HEK293 (cell line): ENCODE results near the gene SLC9A9.

ENCODE experiments used
- CTCF ChIA-PET: fragments of 350-600 bp; formaldehyde crosslinking; extraction: SDS; loops from one replicate; lab custom pipeline; 2021; ENCODE audit warnings: antibody characterized with exemption; lab: Yijun Ruan, JAX
- POLR2A ChIA-PET: fragments of 300-600 bp; formaldehyde crosslinking; extraction: SDS; loops from one replicate; lab custom pipeline; 2020; ENCODE audit warnings: antibody characterized with exemption, inconsistent platforms; lab: Yijun Ruan, JAX
- H3K27ac ChIP-seq: fragments of 200-500 bp; sonication (Bioruptor generic); 2 replicates; pipeline ENCODE4 v1.5.1; 2014; ENCODE audit warnings: low read depth, low read length, control low read depth, inconsistent platforms; ENCODE audit errors: extremely low read depth
- H3K36me3 ChIP-seq, 2 experiments: fragments of 200-500 bp in 1 of 2; sonication (Bioruptor generic) in 1 of 2; 1 replicate in 1 of 2; 2 replicates in 1 of 2; pipeline ENCODE4 v1.5.1; 2014 to 2017; ENCODE audit warnings: inconsistent platforms in 2 of 2, low read length in 2 of 2; ENCODE audit not compliant: control insufficient read depth in 2 of 2, insufficient read depth in 1 of 2
- H3K4me1 ChIP-seq: fragments of 200-500 bp; sonication (Bioruptor generic); 2 replicates; pipeline ENCODE4 v1.5.1; 2014; ENCODE audit warnings: mild to moderate bottlenecking, low read length, inconsistent platforms; ENCODE audit not compliant: control insufficient read depth, insufficient read depth
- H3K4me3 ChIP-seq: 2 replicates; pipeline ENCODE4 v1.5.1; 2011; ENCODE audit warnings: low read depth, mild to moderate bottlenecking, control low read depth, low read length, moderate library complexity
- H3K9me3 ChIP-seq: fragments of 200-500 bp; sonication (Bioruptor generic); 2 replicates; pipeline ENCODE4 v1.5.1; 2014; ENCODE audit warnings: low read depth, low read length, inconsistent platforms; ENCODE audit not compliant: control insufficient read depth, insufficient read depth
- GLI2 ChIP-seq: fragments of 450-650 bp; formaldehyde crosslinking; IDR thresholded peaks from 2 replicates; pipeline ENCODE4; 2017; ENCODE audit warnings: missing biosample characterization, missing genetic modification characterization, low read depth, borderline replicate concordance
- HOXA7 ChIP-seq: sonication (generic); formaldehyde crosslinking; IDR thresholded peaks from 2 replicates; pipeline ENCODE4 v1.8.1; 2022; ENCODE audit warnings: missing genetic modification reagents, borderline replicate concordance
- SALL2 ChIP-seq: fragments of 450-650 bp; formaldehyde crosslinking; IDR thresholded peaks from 2 replicates; pipeline ENCODE4 v1.5.0; 2017; ENCODE audit warnings: missing biosample characterization, mild to moderate bottlenecking, missing genetic modification characterization, borderline replicate concordance
- TRIM28 ChIP-seq: IDR thresholded peaks from 2 replicates; pipeline ENCODE4 v1.6.1; 2011; ENCODE audit warnings: low read length, control low read depth, borderline replicate concordance
- YY2 ChIP-seq: fragments of 450-650 bp; formaldehyde crosslinking; IDR thresholded peaks from 2 replicates; pipeline ENCODE4 v1.5.1; 2016; ENCODE audit warnings: missing biosample characterization, missing genetic modification characterization
- ZNF202 ChIP-seq: fragments of 450-650 bp; formaldehyde crosslinking; IDR thresholded peaks from 2 replicates; pipeline ENCODE4 v1.5.1; 2016; ENCODE audit warnings: missing biosample characterization, missing genetic modification characterization, borderline replicate concordance
- ZNF223 ChIP-seq: fragments of 450-650 bp; formaldehyde crosslinking; IDR thresholded peaks from 2 replicates; pipeline ENCODE4 v1.5.1; 2016; ENCODE audit warnings: missing biosample characterization, missing genetic modification characterization
- ZNF266 ChIP-seq: fragments of 450-650 bp; formaldehyde crosslinking; IDR thresholded peaks from 2 replicates; pipeline ENCODE4 v1.5.1; 2016; ENCODE audit warnings: missing biosample characterization, missing genetic modification characterization, low read depth
- ZNF302 ChIP-seq: fragments of 450-650 bp; formaldehyde crosslinking; IDR thresholded peaks from 2 replicates; pipeline ENCODE4 v1.5.1; 2016; ENCODE audit warnings: missing biosample characterization, missing genetic modification characterization, low read depth
- ZNF350 ChIP-seq: fragments of 450-650 bp; formaldehyde crosslinking; IDR thresholded peaks from 2 replicates; pipeline ENCODE4 v1.5.0; 2017; ENCODE audit warnings: missing biosample characterization, mild to moderate bottlenecking, missing genetic modification characterization
- ZNF404 ChIP-seq: fragments of 450-650 bp; formaldehyde crosslinking; IDR thresholded peaks from 2 replicates; pipeline ENCODE4 v1.5.1; 2017; ENCODE audit warnings: missing biosample characterization, missing genetic modification characterization
- ZNF544 ChIP-seq: fragments of 450-650 bp; formaldehyde crosslinking; IDR thresholded peaks from 2 replicates; pipeline ENCODE4 v1.5.0; 2017; ENCODE audit warnings: missing biosample characterization, missing genetic modification characterization
- ZNF621 ChIP-seq: fragments of 450-650 bp; formaldehyde crosslinking; IDR thresholded peaks from 2 replicates; pipeline ENCODE4 v1.5.1; 2017; ENCODE audit warnings: missing biosample characterization, missing genetic modification characterization
- ZNF629 ChIP-seq: fragments of 450-650 bp; formaldehyde crosslinking; IDR thresholded peaks from 2 replicates; pipeline ENCODE4 v1.5.1; 2017; ENCODE audit warnings: missing biosample characterization, missing genetic modification characterization
- ZNF670 ChIP-seq: fragments of 450-650 bp; formaldehyde crosslinking; IDR thresholded peaks from 2 replicates; pipeline ENCODE4 v1.5.1; 2016; ENCODE audit warnings: missing biosample characterization, missing genetic modification characterization, low read depth
- ZNF837 ChIP-seq: fragments of 450-650 bp; formaldehyde crosslinking; IDR thresholded peaks from 2 replicates; pipeline ENCODE4 v1.5.1; 2016; ENCODE audit warnings: missing biosample characterization, missing genetic modification characterization
- ZXDB ChIP-seq: fragments of 450-650 bp; formaldehyde crosslinking; IDR thresholded peaks from 2 replicates; pipeline ENCODE4 v1.5.1; 2016; ENCODE audit warnings: missing biosample characterization, missing genetic modification characterization
- TF ChIP-seq, protein P1 (sequence below): fragments of 450-650 bp; formaldehyde crosslinking; IDR thresholded peaks from 2 replicates; pipeline ENCODE4 v1.5.1; 2016; ENCODE audit warnings: missing biosample characterization, missing genetic modification characterization, low read depth
- TF ChIP-seq, protein P2 (sequence below): fragments of 450-650 bp; formaldehyde crosslinking; IDR thresholded peaks from 2 replicates; pipeline ENCODE4 v1.5.1; 2016; ENCODE audit warnings: missing biosample characterization, missing genetic modification characterization, low read depth
- TF ChIP-seq, protein P3 (sequence below): fragments of 450-650 bp; formaldehyde crosslinking; IDR thresholded peaks from 2 replicates; pipeline ENCODE4 v1.5.1; 2016; ENCODE audit warnings: missing biosample characterization, missing genetic modification characterization
- TF ChIP-seq, protein P4 (sequence below): fragments of 450-650 bp; formaldehyde crosslinking; IDR thresholded peaks from 2 replicates; pipeline ENCODE4 v1.5.1; 2016; ENCODE audit warnings: missing biosample characterization, missing genetic modification characterization
- TF ChIP-seq, protein P5 (sequence below): fragments of 450-650 bp; formaldehyde crosslinking; IDR thresholded peaks from 2 replicates; pipeline ENCODE4 v1.5.1; 2017; ENCODE audit warnings: missing biosample characterization, missing genetic modification characterization

The SLC9A9 gene

DNA sequence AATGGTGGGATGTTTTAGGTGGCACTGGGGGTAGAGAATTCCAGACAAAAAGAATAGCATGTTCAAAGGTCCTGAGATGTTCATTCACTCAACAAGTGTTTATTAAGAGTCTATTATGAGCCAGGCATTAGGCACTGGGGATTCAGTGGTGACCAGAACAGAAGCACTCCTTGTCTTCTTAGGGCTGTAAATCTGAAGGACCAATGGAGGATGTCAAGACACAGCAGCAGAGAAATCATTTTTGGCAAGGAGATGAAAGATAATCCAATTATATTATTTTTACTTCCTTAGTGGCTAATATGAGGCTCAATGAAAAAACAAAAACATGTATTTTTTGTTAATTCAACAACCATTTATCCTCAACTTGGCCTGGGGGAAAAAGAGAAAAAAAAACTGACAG is 218.5 kb downstream of the SLC9A9 start:
- Histone ChIP-seq H3K4me1 (no peaks in the 10 kb centered on the region), H3K36me3 (no peaks in the 10 kb centered on the region), H3K9me3 (no peaks in the 10 kb centered on the region), H3K4me3 (no peak overlapping the region), H3K27ac (no peak overlapping the region)
- ChIA-PET CTCF (interaction anchor here (1.0 kb wide), 1 partner anchor 12 kb away, joined by 3 read pairs; no protein-coding TSS in a partner anchor), POLR2A (no interaction called here)
- no peak for TF ChIP-seq HOXA7 (CRISPR knock-in tag)
- TF ChIP-seq ZXDB (tag by site-specific recombination) = no peak
- TF ChIP-seq ZNF223 = no peak
- no peak for TF ChIP-seq ZNF629 (tag by site-specific recombination)

DNA sequence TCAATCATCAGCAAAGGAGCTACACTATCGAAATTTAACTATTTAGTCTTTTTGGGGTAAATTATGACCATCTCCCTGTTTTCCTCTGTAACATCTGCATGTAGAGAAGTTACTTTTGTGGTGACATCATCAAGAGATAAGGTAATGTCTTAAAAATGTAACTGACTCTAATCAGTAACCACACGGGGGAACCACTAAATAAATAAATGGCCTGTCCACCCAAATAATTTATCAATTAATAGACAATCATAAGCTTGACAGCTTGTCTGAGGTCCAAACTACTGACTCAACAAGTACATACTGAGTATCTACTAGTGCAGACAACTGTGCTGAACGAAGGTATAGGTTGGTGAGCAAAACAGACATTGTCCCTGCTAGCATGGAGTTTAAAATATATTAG is 219.3 kb downstream of the SLC9A9 start:
- ChIA-PET CTCF (interaction anchor here (0.6 to 1.0 kb wide), 2 partner anchors 13 to 20 kb away, joined by 3 read pairs; no protein-coding TSS in a partner anchor), POLR2A (no interaction called here)
- Histone ChIP-seq H3K9me3 (no peaks in the 10 kb centered on the region), H3K27ac (no peak overlapping the region), H3K4me3 (no peak overlapping the region), H3K36me3 (no peaks in the 10 kb centered on the region), H3K4me1 (no peaks in the 10 kb centered on the region)
- no peak for TF ChIP-seq ZNF266 (tag by site-specific recombination)
- TF ChIP-seq ZNF404 (tag by site-specific recombination) = no peak
- TF ChIP-seq, protein P1, sequence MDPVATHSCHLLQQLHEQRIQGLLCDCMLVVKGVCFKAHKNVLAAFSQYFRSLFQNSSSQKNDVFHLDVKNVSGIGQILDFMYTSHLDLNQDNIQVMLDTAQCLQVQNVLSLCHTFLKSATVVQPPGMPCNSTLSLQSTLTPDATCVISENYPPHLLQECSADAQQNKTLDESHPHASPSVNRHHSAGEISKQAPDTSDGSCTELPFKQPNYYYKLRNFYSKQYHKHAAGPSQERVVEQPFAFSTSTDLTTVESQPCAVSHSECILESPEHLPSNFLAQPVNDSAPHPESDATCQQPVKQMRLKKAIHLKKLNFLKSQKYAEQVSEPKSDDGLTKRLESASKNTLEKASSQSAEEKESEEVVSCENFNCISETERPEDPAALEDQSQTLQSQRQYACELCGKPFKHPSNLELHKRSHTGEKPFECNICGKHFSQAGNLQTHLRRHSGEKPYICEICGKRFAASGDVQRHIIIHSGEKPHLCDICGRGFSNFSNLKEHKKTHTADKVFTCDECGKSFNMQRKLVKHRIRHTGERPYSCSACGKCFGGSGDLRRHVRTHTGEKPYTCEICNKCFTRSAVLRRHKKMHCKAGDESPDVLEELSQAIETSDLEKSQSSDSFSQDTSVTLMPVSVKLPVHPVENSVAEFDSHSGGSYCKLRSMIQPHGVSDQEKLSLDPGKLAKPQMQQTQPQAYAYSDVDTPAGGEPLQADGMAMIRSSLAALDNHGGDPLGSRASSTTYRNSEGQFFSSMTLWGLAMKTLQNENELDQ (tag by site-specific recombination) = no peak
- TF ChIP-seq ZNF350 (tag by site-specific recombination) = no peak
- TF ChIP-seq, protein P2, sequence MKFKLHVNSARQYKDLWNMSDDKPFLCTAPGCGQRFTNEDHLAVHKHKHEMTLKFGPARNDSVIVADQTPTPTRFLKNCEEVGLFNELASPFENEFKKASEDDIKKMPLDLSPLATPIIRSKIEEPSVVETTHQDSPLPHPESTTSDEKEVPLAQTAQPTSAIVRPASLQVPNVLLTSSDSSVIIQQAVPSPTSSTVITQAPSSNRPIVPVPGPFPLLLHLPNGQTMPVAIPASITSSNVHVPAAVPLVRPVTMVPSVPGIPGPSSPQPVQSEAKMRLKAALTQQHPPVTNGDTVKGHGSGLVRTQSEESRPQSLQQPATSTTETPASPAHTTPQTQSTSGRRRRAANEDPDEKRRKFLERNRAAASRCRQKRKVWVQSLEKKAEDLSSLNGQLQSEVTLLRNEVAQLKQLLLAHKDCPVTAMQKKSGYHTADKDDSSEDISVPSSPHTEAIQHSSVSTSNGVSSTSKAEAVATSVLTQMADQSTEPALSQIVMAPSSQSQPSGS (tag by site-specific recombination) = peak; percentile 23; the same call in 1 of the 2 replicates
- no peak for TF ChIP-seq ZNF202 (tag by site-specific recombination)
- no peak for TF ChIP-seq ZNF670 (tag by site-specific recombination)

DNA sequence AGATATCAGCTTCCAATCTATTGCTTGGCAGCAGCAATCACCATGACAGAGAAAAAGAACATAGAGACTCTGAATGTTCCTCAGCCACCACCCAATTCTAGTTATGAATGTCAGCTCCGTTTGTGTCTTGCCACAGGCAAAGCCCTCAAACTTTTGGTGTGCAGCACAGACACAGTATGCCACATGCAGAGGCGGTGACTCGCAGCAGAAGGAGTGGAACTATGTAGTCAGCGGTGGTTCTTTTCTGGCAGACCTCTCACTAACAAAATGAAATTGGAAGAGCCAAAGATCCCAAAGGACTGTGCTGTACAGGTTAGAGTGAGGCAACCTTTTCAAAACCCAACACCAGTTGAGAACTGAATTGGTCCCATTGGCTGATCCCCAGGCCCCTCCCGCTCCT is 220.9 kb downstream of the SLC9A9 start:
- Histone ChIP-seq H3K4me3 (no peak overlapping the region), H3K36me3 (no peaks in the 10 kb centered on the region), H3K9me3 (no peaks in the 10 kb centered on the region), H3K4me1 (no peaks in the 10 kb centered on the region), H3K27ac (no peak overlapping the region)
- TF ChIP-seq ZNF621 (no peak), ZNF302 (no peak), TRIM28 (no peak), ZNF837 (tag by site-specific recombination) (no peak), GLI2 (tag by site-specific recombination) (no peak), ZNF544 (no peak), SALL2 (tag by site-specific recombination) (no peak), YY2 (tag by site-specific recombination) (no peak)
- TF ChIP-seq, protein P3, sequence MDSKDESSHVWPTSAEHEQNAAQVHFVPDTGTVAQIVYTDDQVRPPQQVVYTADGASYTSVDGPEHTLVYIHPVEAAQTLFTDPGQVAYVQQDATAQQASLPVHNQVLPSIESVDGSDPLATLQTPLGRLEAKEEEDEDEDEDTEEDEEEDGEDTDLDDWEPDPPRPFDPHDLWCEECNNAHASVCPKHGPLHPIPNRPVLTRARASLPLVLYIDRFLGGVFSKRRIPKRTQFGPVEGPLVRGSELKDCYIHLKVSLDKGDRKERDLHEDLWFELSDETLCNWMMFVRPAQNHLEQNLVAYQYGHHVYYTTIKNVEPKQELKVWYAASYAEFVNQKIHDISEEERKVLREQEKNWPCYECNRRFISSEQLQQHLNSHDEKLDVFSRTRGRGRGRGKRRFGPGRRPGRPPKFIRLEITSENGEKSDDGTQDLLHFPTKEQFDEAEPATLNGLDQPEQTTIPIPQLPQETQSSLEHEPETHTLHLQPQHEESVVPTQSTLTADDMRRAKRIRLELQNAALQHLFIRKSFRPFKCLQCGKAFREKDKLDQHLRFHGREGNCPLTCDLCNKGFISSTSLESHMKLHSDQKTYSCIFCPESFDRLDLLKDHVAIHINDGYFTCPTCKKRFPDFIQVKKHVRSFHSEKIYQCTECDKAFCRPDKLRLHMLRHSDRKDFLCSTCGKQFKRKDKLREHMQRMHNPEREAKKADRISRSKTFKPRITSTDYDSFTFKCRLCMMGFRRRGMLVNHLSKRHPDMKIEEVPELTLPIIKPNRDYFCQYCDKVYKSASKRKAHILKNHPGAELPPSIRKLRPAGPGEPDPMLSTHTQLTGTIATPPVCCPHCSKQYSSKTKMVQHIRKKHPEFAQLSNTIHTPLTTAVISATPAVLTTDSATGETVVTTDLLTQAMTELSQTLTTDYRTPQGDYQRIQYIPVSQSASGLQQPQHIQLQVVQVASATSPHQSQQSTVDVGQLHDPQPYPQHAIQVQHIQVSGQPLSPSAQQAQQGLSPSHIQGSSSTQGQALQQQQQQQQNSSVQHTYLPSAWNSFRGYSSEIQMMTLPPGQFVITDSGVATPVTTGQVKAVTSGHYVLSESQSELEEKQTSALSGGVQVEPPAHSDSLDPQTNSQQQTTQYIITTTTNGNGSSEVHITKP (tag by site-specific recombination) = no peak
- TF ChIP-seq, protein P4, sequence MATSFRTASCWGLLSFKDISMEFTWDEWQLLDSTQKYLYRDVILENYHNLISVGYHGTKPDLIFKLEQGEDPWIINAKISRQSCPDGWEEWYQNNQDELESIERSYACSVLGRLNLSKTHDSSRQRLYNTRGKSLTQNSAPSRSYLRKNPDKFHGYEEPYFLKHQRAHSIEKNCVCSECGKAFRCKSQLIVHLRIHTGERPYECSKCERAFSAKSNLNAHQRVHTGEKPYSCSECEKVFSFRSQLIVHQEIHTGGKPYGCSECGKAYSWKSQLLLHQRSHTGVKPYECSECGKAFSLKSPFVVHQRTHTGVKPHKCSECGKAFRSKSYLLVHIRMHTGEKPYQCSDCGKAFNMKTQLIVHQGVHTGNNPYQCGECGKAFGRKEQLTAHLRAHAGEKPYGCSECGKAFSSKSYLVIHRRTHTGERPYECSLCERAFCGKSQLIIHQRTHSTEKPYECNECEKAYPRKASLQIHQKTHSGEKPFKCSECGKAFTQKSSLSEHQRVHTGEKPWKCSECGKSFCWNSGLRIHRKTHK (tag by site-specific recombination) = no peak
- TF ChIP-seq, protein P5, sequence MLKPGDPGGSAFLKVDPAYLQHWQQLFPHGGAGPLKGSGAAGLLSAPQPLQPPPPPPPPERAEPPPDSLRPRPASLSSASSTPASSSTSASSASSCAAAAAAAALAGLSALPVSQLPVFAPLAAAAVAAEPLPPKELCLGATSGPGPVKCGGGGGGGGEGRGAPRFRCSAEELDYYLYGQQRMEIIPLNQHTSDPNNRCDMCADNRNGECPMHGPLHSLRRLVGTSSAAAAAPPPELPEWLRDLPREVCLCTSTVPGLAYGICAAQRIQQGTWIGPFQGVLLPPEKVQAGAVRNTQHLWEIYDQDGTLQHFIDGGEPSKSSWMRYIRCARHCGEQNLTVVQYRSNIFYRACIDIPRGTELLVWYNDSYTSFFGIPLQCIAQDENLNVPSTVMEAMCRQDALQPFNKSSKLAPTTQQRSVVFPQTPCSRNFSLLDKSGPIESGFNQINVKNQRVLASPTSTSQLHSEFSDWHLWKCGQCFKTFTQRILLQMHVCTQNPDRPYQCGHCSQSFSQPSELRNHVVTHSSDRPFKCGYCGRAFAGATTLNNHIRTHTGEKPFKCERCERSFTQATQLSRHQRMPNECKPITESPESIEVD (tag by site-specific recombination) = no peak
- ChIA-PET POLR2A (no interaction called here), CTCF (no interaction called here)
